ENCODE data around the gene UBAC2.

UBAC2 gene

DNA sequence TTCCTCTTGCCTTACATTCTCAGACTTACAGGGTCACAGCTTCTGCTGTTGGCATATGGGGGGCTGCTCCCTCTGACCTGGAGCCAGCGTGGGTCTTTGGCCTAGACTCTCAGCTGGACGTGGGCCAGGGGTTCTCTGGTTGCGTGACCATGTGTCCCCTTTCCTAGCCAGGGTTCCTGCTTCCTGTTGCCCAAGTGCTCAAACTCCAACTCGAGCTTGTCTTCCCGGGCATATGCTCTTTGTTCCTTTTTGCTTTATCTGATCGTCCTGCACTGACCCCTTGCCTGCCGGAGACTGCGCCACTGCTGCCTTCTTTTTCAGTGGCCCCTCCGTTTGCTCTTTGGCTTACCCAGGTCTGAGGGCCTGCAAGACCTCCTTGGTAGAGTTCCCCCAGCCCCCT, 131.8 kb downstream of the UBAC2 start:
- Histone ChIP-seq H3K9me3 (ENCODE audit: control insufficient read depth in 5 of 5, low read length in 5 of 5) (no peaks in the 10 kb centered on the region), H3K27me3 (ENCODE audit: control insufficient read depth in 5 of 5, insufficient read depth in 4 of 5, low read length in 5 of 5) (no peaks in the 10 kb centered on the region), H3K27ac (ENCODE audit: low read depth, low read length) (no peak overlapping the region), H3K4me3 (ENCODE audit: low read depth in 1 of 5, low read length in 5 of 5) (no peak overlapping the region), H3K9ac (ENCODE audit: low read length in 5 of 5) (no peak overlapping the region), H3K4me1 (ENCODE audit: control insufficient read depth in 5 of 5, insufficient read depth in 5 of 5, low read length in 5 of 5) (peaks cover 0 to 2% (median 0%) of the 10 kb centered on the region in 5 donors), H3K36me3 (ENCODE audit: control insufficient read depth in 5 of 5, insufficient read depth in 5 of 5, low read length in 5 of 5) (peaks cover 3 to 11% (median 9%) of the 10 kb centered on the region in 5 donors)

DNA sequence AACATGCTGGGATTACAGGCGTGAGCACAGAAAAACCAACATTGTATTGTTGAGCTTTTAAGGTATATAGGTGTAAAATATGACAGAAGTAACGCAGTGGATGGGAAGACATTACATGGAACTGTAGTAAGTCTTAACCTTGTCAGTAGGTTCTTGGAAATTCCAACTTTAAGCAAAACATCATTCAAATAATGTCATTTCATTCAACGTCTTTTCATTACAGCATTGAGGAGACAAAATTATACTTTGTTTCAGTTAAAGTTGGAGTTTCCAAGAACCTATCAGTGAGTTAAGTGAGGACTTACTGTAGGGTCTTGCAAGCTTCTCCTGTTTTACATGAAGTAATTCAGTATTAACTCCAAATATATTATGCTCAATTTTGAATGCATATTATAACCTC, 133.6 kb downstream of the UBAC2 start:
- H3K9ac ChIP-seq (ENCODE audit: low read length in 5 of 5) = no peak overlapping the region
- peaks cover 3 to 12% (median 6%) of the 10 kb centered on the region in 5 donors for H3K36me3 ChIP-seq (ENCODE audit: control insufficient read depth in 5 of 5, insufficient read depth in 5 of 5, low read length in 5 of 5)
- no peak overlapping the region for H3K27ac ChIP-seq (ENCODE audit: low read depth, low read length)
- H3K9me3 ChIP-seq (ENCODE audit: control insufficient read depth in 5 of 5, low read length in 5 of 5) = no peaks in the 10 kb centered on the region
- no peak overlapping the region for H3K4me3 ChIP-seq (ENCODE audit: low read depth in 1 of 5, low read length in 5 of 5)
- peaks cover 0 to 2% (median 0%) of the 10 kb centered on the region in 5 donors for H3K4me1 ChIP-seq (ENCODE audit: control insufficient read depth in 5 of 5, insufficient read depth in 5 of 5, low read length in 5 of 5)
- no peaks in the 10 kb centered on the region for H3K27me3 ChIP-seq (ENCODE audit: control insufficient read depth in 5 of 5, insufficient read depth in 4 of 5, low read length in 5 of 5)

DNA sequence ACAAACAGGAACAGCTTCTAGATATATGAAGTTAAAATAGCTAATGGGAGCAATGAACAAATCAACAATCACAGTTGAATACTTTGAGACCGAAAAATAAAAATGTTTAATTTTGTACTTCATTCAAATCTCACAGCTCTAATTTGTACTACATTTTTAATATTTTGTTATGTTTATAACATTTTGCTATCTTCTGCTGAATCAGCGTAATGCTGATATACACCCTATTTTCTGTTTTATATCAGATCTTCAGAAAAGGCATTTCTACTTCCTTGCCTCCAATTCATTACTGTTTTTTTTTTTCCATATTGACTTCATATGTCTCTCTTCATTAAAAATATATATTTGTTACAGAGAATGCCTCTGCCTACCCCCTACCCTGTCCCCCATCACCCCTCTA, 134.4 kb downstream of the UBAC2 start:
- Histone ChIP-seq H3K36me3 (ENCODE audit: control insufficient read depth in 5 of 5, insufficient read depth in 5 of 5, low read length in 5 of 5) (peaks cover 0 to 9% (median 3%) of the 10 kb centered on the region in 5 donors), H3K27ac (ENCODE audit: low read depth, low read length) (no peak overlapping the region), H3K4me1 (ENCODE audit: control insufficient read depth in 5 of 5, insufficient read depth in 5 of 5, low read length in 5 of 5) (peaks cover 0 to 2% (median 0%) of the 10 kb centered on the region in 5 donors), H3K27me3 (ENCODE audit: control insufficient read depth in 5 of 5, insufficient read depth in 4 of 5, low read length in 5 of 5) (no peaks in the 10 kb centered on the region), H3K9me3 (ENCODE audit: control insufficient read depth in 5 of 5, low read length in 5 of 5) (no peaks in the 10 kb centered on the region), H3K9ac (ENCODE audit: low read length in 5 of 5) (no peak overlapping the region), H3K4me3 (ENCODE audit: low read depth in 1 of 5, low read length in 5 of 5) (no peak overlapping the region)

DNA sequence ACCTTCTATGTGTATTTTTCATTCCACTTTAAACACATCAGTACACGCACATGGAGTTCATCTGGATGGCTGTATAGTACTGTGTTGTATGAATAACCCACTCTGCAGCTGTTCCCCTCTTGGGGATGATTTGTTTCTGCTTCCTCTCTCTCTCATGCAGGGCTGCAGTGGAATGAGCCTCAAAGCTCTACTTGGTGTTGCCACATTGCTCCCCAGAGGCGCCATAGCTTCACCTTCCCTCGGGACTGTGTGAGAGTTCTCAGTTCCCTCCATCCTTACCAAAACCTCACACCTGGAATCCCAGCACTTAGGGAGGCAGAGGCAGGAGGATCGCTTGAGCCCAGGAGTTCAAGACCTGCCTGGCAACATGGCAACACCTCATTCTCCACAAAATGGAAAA, 134.9 kb downstream of the UBAC2 start:
- peaks cover 4 to 13% (median 7%) of the 10 kb centered on the region in 5 donors for H3K36me3 ChIP-seq (ENCODE audit: control insufficient read depth in 5 of 5, insufficient read depth in 5 of 5, low read length in 5 of 5)
- H3K4me1 ChIP-seq (ENCODE audit: control insufficient read depth in 5 of 5, insufficient read depth in 5 of 5, low read length in 5 of 5) = peaks cover 0 to 2% (median 0%) of the 10 kb centered on the region in 5 donors
- no peaks in the 10 kb centered on the region for H3K27me3 ChIP-seq (ENCODE audit: control insufficient read depth in 5 of 5, insufficient read depth in 4 of 5, low read length in 5 of 5)
- no peak overlapping the region for H3K9ac ChIP-seq (ENCODE audit: low read length in 5 of 5)
- no peak overlapping the region for H3K4me3 ChIP-seq (ENCODE audit: low read depth in 1 of 5, low read length in 5 of 5)
- no peak overlapping the region for H3K27ac ChIP-seq (ENCODE audit: low read depth, low read length)
- H3K9me3 ChIP-seq (ENCODE audit: control insufficient read depth in 5 of 5, low read length in 5 of 5) = no peaks in the 10 kb centered on the region

DNA sequence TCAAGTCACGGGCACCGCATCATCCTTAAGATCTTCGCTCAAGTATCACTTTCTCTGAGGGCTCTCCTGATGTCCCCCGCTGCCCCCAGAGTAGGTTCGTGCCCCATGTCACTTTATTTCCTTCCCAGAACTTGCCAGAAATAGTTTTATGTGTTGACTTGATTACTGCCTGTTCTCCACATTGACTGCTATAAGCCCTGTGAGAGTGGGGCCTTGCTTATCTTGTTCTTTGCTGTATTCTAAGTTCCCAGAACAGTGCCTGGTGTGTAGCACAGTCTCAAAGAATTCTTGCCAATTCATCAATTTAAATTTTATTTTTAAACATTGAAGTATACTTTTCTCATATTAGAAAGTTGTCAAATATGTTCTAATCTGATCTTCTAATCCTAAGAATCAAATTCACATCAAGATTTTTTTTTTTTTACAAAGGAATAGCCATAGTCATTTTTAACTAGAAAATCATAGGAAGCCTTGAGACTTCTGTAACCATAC, 138.6 kb downstream of the UBAC2 start:
- no peak overlapping the region for H3K9ac ChIP-seq (ENCODE audit: low read length in 5 of 5)
- no peaks in the 10 kb centered on the region for H3K9me3 ChIP-seq (ENCODE audit: control insufficient read depth in 5 of 5, low read length in 5 of 5)
- H3K27me3 ChIP-seq (ENCODE audit: control insufficient read depth in 5 of 5, insufficient read depth in 4 of 5, low read length in 5 of 5) = no peaks in the 10 kb centered on the region
- H3K4me1 ChIP-seq (ENCODE audit: control insufficient read depth in 5 of 5, insufficient read depth in 5 of 5, low read length in 5 of 5) = no peaks in the 10 kb centered on the region
- H3K4me3 ChIP-seq (ENCODE audit: low read depth in 1 of 5, low read length in 5 of 5) = no peak overlapping the region
- peaks cover 21 to 49% (median 39%) of the 10 kb centered on the region in 5 donors for H3K36me3 ChIP-seq (ENCODE audit: control insufficient read depth in 5 of 5, insufficient read depth in 5 of 5, low read length in 5 of 5)
- no peak overlapping the region for H3K27ac ChIP-seq (ENCODE audit: low read depth, low read length)

DNA sequence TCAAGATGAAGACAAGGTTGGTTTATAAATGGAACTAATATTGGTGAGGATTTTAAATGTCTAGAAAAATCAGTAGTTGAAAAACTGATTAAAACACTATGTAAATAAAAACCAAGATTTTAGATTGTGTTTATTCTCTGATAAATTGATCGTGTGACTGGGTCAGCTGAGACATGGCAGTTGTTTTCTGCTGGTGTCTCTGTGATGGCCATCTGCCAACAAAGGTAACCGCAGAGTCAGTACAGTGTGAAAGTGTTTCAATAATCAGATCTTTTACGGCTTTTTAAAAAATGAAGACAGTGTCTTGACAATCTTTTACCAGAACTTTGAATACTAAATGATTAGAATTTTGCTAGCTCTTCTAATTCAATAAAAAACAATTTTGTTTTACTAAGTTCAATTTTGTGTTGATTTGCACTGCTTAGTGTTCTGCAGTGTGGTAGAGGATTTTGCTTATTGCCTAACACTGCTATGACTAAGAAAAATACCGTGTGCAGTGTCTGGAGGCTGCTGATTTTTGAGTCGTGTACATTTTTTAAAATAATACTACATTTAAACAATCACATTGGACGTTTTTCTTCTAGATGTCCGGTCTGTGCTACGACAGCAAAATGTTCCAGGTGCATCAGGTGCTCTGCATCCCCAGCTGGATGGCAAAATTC, 139.2 kb downstream of the UBAC2 start:
- Histone ChIP-seq H3K4me1 (ENCODE audit: control insufficient read depth in 5 of 5, insufficient read depth in 5 of 5, low read length in 5 of 5) (no peaks in the 10 kb centered on the region), H3K9ac (ENCODE audit: low read length in 5 of 5) (no peak overlapping the region), H3K4me3 (ENCODE audit: low read depth in 1 of 5, low read length in 5 of 5) (no peak overlapping the region), H3K27ac (ENCODE audit: low read depth, low read length) (no peak overlapping the region), H3K36me3 (ENCODE audit: control insufficient read depth in 5 of 5, insufficient read depth in 5 of 5, low read length in 5 of 5) (peaks cover 17 to 53% (median 40%) of the 10 kb centered on the region in 5 donors), H3K27me3 (ENCODE audit: control insufficient read depth in 5 of 5, insufficient read depth in 4 of 5, low read length in 5 of 5) (no peaks in the 10 kb centered on the region), H3K9me3 (ENCODE audit: control insufficient read depth in 5 of 5, low read length in 5 of 5) (no peaks in the 10 kb centered on the region)

DNA sequence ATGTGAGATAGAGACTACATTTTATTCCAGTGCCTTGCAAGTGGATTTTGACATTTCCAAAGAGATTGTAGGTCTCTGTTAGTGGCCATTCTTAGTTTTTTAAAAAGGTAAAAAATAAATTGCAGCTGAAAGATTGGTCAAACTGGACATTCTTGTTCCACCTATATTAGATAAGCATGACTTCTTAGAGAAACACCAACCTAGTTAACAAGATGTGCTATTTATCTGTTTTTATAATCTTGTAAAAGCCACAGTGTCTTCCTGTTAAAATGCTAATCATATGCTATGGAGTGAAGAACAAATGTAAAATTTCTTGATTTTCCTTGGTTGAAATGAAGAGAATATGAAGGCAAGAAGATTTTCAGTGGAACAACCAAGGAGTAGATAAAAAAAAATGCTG, 140.0 kb downstream of the UBAC2 start:
- Histone ChIP-seq H3K9me3 (ENCODE audit: control insufficient read depth in 5 of 5, low read length in 5 of 5) (no peaks in the 10 kb centered on the region), H3K4me1 (ENCODE audit: control insufficient read depth in 5 of 5, insufficient read depth in 5 of 5, low read length in 5 of 5) (no peaks in the 10 kb centered on the region), H3K27me3 (ENCODE audit: control insufficient read depth in 5 of 5, insufficient read depth in 4 of 5, low read length in 5 of 5) (no peaks in the 10 kb centered on the region), H3K4me3 (ENCODE audit: low read depth in 1 of 5, low read length in 5 of 5) (no peak overlapping the region), H3K27ac (ENCODE audit: low read depth, low read length) (no peak overlapping the region), H3K9ac (ENCODE audit: low read length in 5 of 5) (no peak overlapping the region), H3K36me3 (ENCODE audit: control insufficient read depth in 5 of 5, insufficient read depth in 5 of 5, low read length in 5 of 5) (peaks cover 20 to 54% (median 40%) of the 10 kb centered on the region in 5 donors)

DNA sequence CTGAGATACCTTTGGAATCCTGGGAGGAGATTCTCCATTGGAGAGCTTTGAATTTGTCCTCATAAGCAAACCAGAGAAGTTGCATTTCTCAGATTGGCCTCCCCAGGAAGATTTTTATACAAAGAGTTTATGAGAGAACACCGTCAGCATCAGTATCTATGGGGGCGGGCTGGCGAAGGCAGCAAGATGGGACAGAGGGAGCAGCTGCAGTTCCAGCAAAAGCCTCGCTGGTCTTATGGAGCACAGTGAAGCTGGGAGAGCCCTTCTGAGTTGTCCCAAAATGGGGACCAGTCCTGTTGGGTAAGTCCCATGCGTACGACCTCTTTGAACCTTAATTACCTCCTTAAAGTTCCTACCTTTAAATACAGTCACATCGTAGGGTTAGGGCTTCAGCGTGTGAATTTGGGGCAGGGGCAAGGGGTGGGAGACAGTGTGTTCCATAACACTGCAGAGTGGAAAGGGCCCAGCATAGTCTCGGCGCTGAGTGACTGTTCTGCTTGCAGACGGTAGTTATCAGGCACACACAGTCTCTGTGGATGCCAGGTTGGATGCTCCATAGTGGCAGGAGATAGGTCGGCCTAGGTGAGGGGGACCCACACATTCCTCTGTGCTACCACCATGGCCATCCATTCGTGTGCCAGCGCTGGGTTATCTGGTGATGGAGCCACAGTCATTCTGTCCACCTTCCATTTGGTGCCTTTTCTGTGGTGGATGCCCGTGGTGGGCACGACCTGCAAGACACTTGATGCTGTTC, 141.5 kb downstream of the UBAC2 start:
- Histone ChIP-seq H3K4me3 (ENCODE audit: low read depth in 1 of 5, low read length in 5 of 5) (no peak overlapping the region), H3K9ac (ENCODE audit: low read length in 5 of 5) (no peak overlapping the region), H3K27ac (ENCODE audit: low read depth, low read length) (no peak overlapping the region), H3K9me3 (ENCODE audit: control insufficient read depth in 5 of 5, low read length in 5 of 5) (no peaks in the 10 kb centered on the region), H3K36me3 (ENCODE audit: control insufficient read depth in 5 of 5, insufficient read depth in 5 of 5, low read length in 5 of 5) (peaks cover 15 to 63% (median 47%) of the 10 kb centered on the region in 5 donors), H3K27me3 (ENCODE audit: control insufficient read depth in 5 of 5, insufficient read depth in 4 of 5, low read length in 5 of 5) (no peaks in the 10 kb centered on the region), H3K4me1 (ENCODE audit: control insufficient read depth in 5 of 5, insufficient read depth in 5 of 5, low read length in 5 of 5) (no peaks in the 10 kb centered on the region)

DNA sequence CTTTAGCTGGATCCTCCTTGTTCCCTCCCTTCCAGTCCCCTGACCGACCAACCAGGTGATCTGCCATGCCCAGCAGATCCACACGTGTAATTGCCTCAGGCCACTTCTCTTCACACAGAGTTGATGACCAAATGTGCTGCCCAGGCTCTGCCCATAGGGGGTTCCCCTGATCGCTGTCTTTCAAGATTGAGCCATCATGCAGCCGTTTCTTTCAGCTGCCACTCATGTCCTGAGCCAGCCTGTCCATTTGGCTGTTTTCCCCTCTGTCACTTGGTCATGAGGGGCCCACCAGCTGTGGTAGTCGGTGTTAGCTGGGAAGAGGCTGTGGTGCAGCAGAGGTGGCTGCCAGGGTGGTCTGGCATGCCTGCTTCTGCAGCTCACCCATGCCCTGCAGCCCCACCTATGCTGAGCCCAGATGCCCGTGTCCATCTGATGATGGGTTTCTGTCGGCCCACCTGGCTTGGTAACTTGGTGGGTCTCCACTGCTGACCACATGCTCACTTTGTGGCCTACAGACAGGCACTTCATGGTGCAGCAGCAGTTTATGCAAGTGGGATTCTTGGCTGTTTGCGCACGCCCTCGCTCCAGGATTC, 142.2 kb downstream of the UBAC2 start:
- Histone ChIP-seq H3K27ac (ENCODE audit: low read depth, low read length) (no peak overlapping the region), H3K4me3 (ENCODE audit: low read depth in 1 of 5, low read length in 5 of 5) (no peak overlapping the region), H3K9ac (ENCODE audit: low read length in 5 of 5) (no peak overlapping the region), H3K9me3 (ENCODE audit: control insufficient read depth in 5 of 5, low read length in 5 of 5) (no peaks in the 10 kb centered on the region), H3K27me3 (ENCODE audit: control insufficient read depth in 5 of 5, insufficient read depth in 4 of 5, low read length in 5 of 5) (no peaks in the 10 kb centered on the region), H3K36me3 (ENCODE audit: control insufficient read depth in 5 of 5, insufficient read depth in 5 of 5, low read length in 5 of 5) (peaks cover 15 to 67% (median 52%) of the 10 kb centered on the region in 5 donors), H3K4me1 (ENCODE audit: control insufficient read depth in 5 of 5, insufficient read depth in 5 of 5, low read length in 5 of 5) (no peaks in the 10 kb centered on the region)
